H9 (cell line): ENCODE data around the gene ANO10. TPM values are rescaled to one million over a fixed set of nuclear protein-coding genes. Genes with fewer than 3 reads are reported as not detected.
A peak's percentile ranks its signal among the peaks of the same experiment; 100 is the strongest.

Source experiments
- DNase-seq: peaks from one replicate; pipeline ENCODE4 v3.0.0-alpha.2; 2017
- H2AFZ ChIP-seq: one replicate; pipeline ENCODE4 v1.6.1; 2013; ENCODE audit warnings: mild to moderate bottlenecking, low read length, control low read depth, moderate library complexity
- H2AK5ac ChIP-seq: 2 replicates; pipeline ENCODE4 v1.6.1; 2013; ENCODE audit warnings: low read length, control low read depth, mixed read lengths; ENCODE audit not compliant: insufficient read length
- H2BK120ac ChIP-seq: one replicate; pipeline ENCODE4 v1.6.1; 2013; ENCODE audit warnings: low read depth, mild to moderate bottlenecking, low read length, control low read depth, inconsistent platforms; ENCODE audit not compliant: poor library complexity, severe bottlenecking
- H2BK12ac ChIP-seq: 2 replicates; pipeline ENCODE4 v1.6.1; 2013; ENCODE audit warnings: low read length, control low read depth, mixed read lengths, low read depth; ENCODE audit not compliant: insufficient read length
- H2BK15ac ChIP-seq: 2 replicates; pipeline ENCODE4 v1.6.1; 2013; ENCODE audit warnings: low read depth, low read length, control low read depth
- H2BK20ac ChIP-seq: one replicate; pipeline ENCODE4 v1.6.1; 2013; ENCODE audit warnings: low read depth, mild to moderate bottlenecking, low read length, control low read depth, inconsistent platforms; ENCODE audit not compliant: poor library complexity, severe bottlenecking
- H2BK5ac ChIP-seq: 2 replicates; pipeline ENCODE4 v1.6.1; 2013; ENCODE audit warnings: low read length, control low read depth, mixed read lengths; ENCODE audit not compliant: insufficient read length
- H3K14ac ChIP-seq: 2 replicates; pipeline ENCODE4 v1.6.1; 2013; ENCODE audit warnings: low read length, control low read depth; ENCODE audit not compliant: insufficient read depth
- H3K18ac ChIP-seq: 2 replicates; pipeline ENCODE4 v1.6.1; 2013; ENCODE audit warnings: low read depth, mild to moderate bottlenecking, mixed read lengths, low read length, control low read depth; ENCODE audit not compliant: insufficient read length
- H3K23ac ChIP-seq: 2 replicates; pipeline ENCODE4 v1.6.1; 2013; ENCODE audit warnings: low read length, control low read depth, mixed read lengths, low read depth; ENCODE audit not compliant: insufficient read length
- H3K23me2 ChIP-seq: 2 replicates; pipeline ENCODE4 v1.6.1; 2013; ENCODE audit warnings: low read depth, mild to moderate bottlenecking, mixed read lengths, low read length, control low read depth; ENCODE audit not compliant: insufficient read length, poor library complexity, severe bottlenecking
- H3K27ac ChIP-seq: 2 replicates; pipeline ENCODE4 v1.5.1; 2013; ENCODE audit warnings: low read length, control low read depth, mixed read lengths, low read depth; ENCODE audit not compliant: insufficient read length
- H3K27me3 ChIP-seq: 2 replicates; pipeline ENCODE4 v1.6.1; 2013; ENCODE audit warnings: low read length, control low read depth, inconsistent platforms; ENCODE audit not compliant: insufficient read depth
- H3K4ac ChIP-seq: 2 replicates; pipeline ENCODE4 v1.6.1; 2013; ENCODE audit warnings: low read depth, mild to moderate bottlenecking, control low read depth, inconsistent platforms, low read length, moderate library complexity
- H3K4me1 ChIP-seq: 2 replicates; pipeline ENCODE4 v1.6.1; 2013; ENCODE audit warnings: low read length, control low read depth, inconsistent platforms; ENCODE audit not compliant: insufficient read depth
- H3K4me2 ChIP-seq: 2 replicates; pipeline ENCODE4 v1.6.1; 2013; ENCODE audit warnings: low read length, control low read depth, mixed read lengths; ENCODE audit not compliant: insufficient read length, insufficient read depth
- H3K56ac ChIP-seq: 2 replicates; pipeline ENCODE4 v1.6.1; 2013; ENCODE audit warnings: low read depth, mild to moderate bottlenecking, mixed read lengths, low read length, control low read depth; ENCODE audit not compliant: insufficient read length
- H3K79me1 ChIP-seq: 2 replicates; pipeline ENCODE4 v1.6.1; 2013; ENCODE audit warnings: low read depth, mild to moderate bottlenecking, moderate library complexity, low read length, control low read depth, inconsistent platforms; ENCODE audit not compliant: insufficient read depth, poor library complexity, severe bottlenecking
- H3K79me2 ChIP-seq: 2 replicates; pipeline ENCODE4 v1.6.1; 2013; ENCODE audit warnings: low read length, control low read depth, inconsistent platforms; ENCODE audit not compliant: insufficient read depth
- H3K9ac ChIP-seq: 2 replicates; pipeline ENCODE4 v1.6.1; 2013; ENCODE audit warnings: low read length, control low read depth, mixed read lengths; ENCODE audit not compliant: insufficient read length; ENCODE audit errors: extremely low read depth
- H3K9me3 ChIP-seq: one replicate; pipeline ENCODE4 v1.6.1; 2013; ENCODE audit warnings: low read depth, low read length, inconsistent platforms; ENCODE audit not compliant: control insufficient read depth
- H3T11ph ChIP-seq: one replicate; pipeline ENCODE4 v1.6.1; 2013; ENCODE audit warnings: mild to moderate bottlenecking, low read length, control low read depth, inconsistent platforms
- H4K20me1 ChIP-seq: one replicate; pipeline ENCODE4 v1.6.1; 2013; ENCODE audit not compliant: control insufficient read depth, insufficient read length, insufficient read depth
- H4K5ac ChIP-seq: 2 replicates; pipeline ENCODE4 v1.6.1; 2013; ENCODE audit warnings: low read depth, mild to moderate bottlenecking, mixed read lengths, low read length, control low read depth; ENCODE audit not compliant: insufficient read length
- H4K8ac ChIP-seq: replicated peaks from 2 replicates; pipeline ENCODE4 v1.6.1; 2013; ENCODE audit warnings: low read length, control low read depth, mixed read lengths, low read depth; ENCODE audit not compliant: insufficient read length
- H4K91ac ChIP-seq: 2 replicates; pipeline ENCODE4 v1.6.1; 2013; ENCODE audit warnings: low read depth, mild to moderate bottlenecking, moderate library complexity, mixed read lengths, low read length, control low read depth; ENCODE audit not compliant: insufficient read length
- H3K27ac Mint-ChIP-seq, 3 experiments: 2 replicates in 2 of 3; 3 replicates in 1 of 3; pipeline ENCODE4 v1.8.0; 2020 to 2021; ENCODE audit warnings: mixed read lengths in 3 of 3, mild to moderate bottlenecking in 1 of 3, moderate library complexity in 1 of 3
- H3K27me3 Mint-ChIP-seq: 2 replicates; pipeline ENCODE4 v1.8.0; 2021; ENCODE audit warnings: low read depth, mild to moderate bottlenecking, moderate library complexity, mixed read lengths
- H3K36me3 Mint-ChIP-seq, 3 experiments: 2 replicates in 2 of 3; 3 replicates in 1 of 3; pipeline ENCODE4 v1.8.0; 2020 to 2021; ENCODE audit warnings: low read depth in 3 of 3, mixed read lengths in 3 of 3; ENCODE audit not compliant: insufficient read depth in 1 of 3
- H3K4me1 Mint-ChIP-seq, 2 experiments: 2 replicates each; pipeline ENCODE4 v1.8.0; 2020; ENCODE audit warnings: mixed read lengths in 2 of 2
- H3K4me3 Mint-ChIP-seq, 2 experiments: 2 replicates in 1 of 2; 3 replicates in 1 of 2; pipeline ENCODE4 v1.8.0; 2020 to 2021; ENCODE audit warnings: mild to moderate bottlenecking in 2 of 2, mixed read lengths in 2 of 2, moderate library complexity in 1 of 2
- H3K9me3 Mint-ChIP-seq, 2 experiments: 2 replicates in 1 of 2; 3 replicates in 1 of 2; pipeline ENCODE4 v1.8.0; 2020; ENCODE audit warnings: mild to moderate bottlenecking in 2 of 2, mixed read lengths in 2 of 2, moderate library complexity in 1 of 2
- CTCF ChIP-seq: fragments of 200-600 bp; sonication (generic); conservative IDR thresholded peaks from 3 replicates; pipeline ENCODE4 v1.8.0; 2021; ENCODE audit warnings: antibody characterized with exemption, mild to moderate bottlenecking
- WGBS: extraction: QIAGEN DNeasy Blood & Tissue Kit; methylation state at CpG from one replicate; pipeline ENCODE4 v1.1.7; 2013; ENCODE audit warnings: missing lambda C conversion rate, low lambda C conversion rate, mixed read lengths; ENCODE audit not compliant: insufficient read length; ENCODE audit errors: extremely low coverage; 5-methylcytosine and 5-hydroxymethylcytosine counted together
- total RNA-seq: library from RNA; stranded (reverse); gene quantifications from 2 replicates; pipeline ENCODE4 v1.2.1, GENCODE V29; 2021

The ANO10 gene
- total RNA-seq, 1 experiment from 2014 or later: 38.7 TPM

DNA sequence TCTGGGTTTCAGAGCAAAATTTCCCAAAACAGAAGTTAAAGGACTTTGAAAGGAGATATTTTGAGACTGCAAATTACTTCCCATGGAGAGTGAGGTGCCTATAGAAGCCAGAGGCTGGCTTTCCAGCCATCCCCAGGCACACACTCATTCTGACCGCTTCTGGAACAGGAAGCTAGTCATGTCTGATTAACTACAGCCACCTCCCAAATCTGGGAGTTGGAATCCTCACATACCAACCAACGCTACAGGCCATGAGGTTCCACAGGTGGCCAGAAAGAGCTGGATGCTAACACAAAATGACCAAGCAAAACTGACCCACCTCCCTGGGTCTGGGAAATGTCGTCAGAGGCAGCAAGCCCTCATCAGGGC is 248.3 kb downstream of the ANO10 start:
- Histone ChIP-seq H2BK20ac (no peak overlapping the region), H3K79me2 (no peaks in the 10 kb centered on the region), H2BK120ac (no peak overlapping the region), H3K18ac (no peak overlapping the region), H3K56ac (no peak overlapping the region), H4K20me1 (no peaks in the 10 kb centered on the region), H3K27ac (no peak overlapping the region), H4K91ac (no peak overlapping the region), H4K5ac (no peak overlapping the region), H3K14ac (no peak overlapping the region), H2BK5ac (no peak overlapping the region), H2BK15ac (no peak overlapping the region), H3K79me1 (no peaks in the 10 kb centered on the region), H3K27me3 (no peaks in the 10 kb centered on the region), H2BK12ac (no peak overlapping the region), H2AK5ac (no peak overlapping the region), H3K9me3 (no peaks in the 10 kb centered on the region), H2AFZ (no peak overlapping the region), H4K8ac (no peak overlapping the region), H3K4ac (no peak overlapping the region), H3T11ph (no peak overlapping the region), H3K4me2 (no peak overlapping the region), H3K23ac (no peak overlapping the region), H3K4me1 (peaks cover 8% of the 10 kb centered on the region), H3K23me2 (no peaks in the 10 kb centered on the region), H3K9ac (no peak overlapping the region)
- Mint-ChIP-seq H3K27me3 (no peaks in the 10 kb centered on the region), H3K9me3 (no peaks in the 10 kb centered on the region; a peak in 1 of 5 replicates), H3K36me3 (no peaks in the 10 kb centered on the region), H3K4me3 (no peak overlapping the region), H3K27ac (peak overlapping the region; percentile 69 to 97 (median 95); a peak in 3 of 7 replicates), H3K4me1 (peaks cover 25 to 30% of the 10 kb centered on the region in 2 experiments)
- no peak for DNase-seq
- TF ChIP-seq CTCF: no peak
- WGBS: no CpG with 5 or more reads among the region's 3 CpGs
